Small intestine (tissue), 4 donors: ENCODE results near the gene F13B. TPM values are rescaled to one million over a fixed set of nuclear protein-coding genes. Genes with fewer than 3 reads are reported as not detected.

Source experiments
- polyA plus RNA-seq, 4 donors: library from polyadenylated mRNA; stranded (reverse) in 3 of 4; unstranded in 1 of 4; fragments of 200-250 nt in 3 of 4; fragments of 120-200 nt in 1 of 4; gene quantifications; one replicate each; pipeline versions ENCODE4 v1.2.1 to v1.2.3, GENCODE V29; 2013
- donor health status: healthy with polysubstance abuse.
- donor health status: Bipolar disorder and iron deficiency.
- donor health status: healthy.

The F13B gene
- polyA plus RNA-seq, 4 donors, result 0.24 to 1.6 (median 1.0) TPM

Other genes with a start within 250 kb of the F13B start
- under 1 TPM in 1 of 4 donors, not detected in 3; 0.04 TPM for gene CFHR1, start 247.5 kb downstream of the F13B start, polyA plus RNA-seq
- gene CFHR4, start 179.2 kb downstream of the F13B start, polyA plus RNA-seq, result not detected
- not detected for gene CFHR2, start 123.5 kb downstream of the F13B start, polyA plus RNA-seq
- not detected for gene CFHR5, start 89.7 kb downstream of the F13B start, polyA plus RNA-seq
- 10 to 100 TPM in 1 of 4 donors, 1 to 10 TPM in 1, under 1 TPM in 2; 0.27 to 10.5 (median 4.0) TPM for gene ASPM, start 79.4 kb upstream of the F13B start, polyA plus RNA-seq
- 10 to 100 TPM in 1 of 4 donors, 1 to 10 TPM in 3; 1.1 to 17.4 (median 2.5) TPM for gene ZBTB41, start 134.0 kb upstream of the F13B start, polyA plus RNA-seq
- under 1 TPM in 2 of 4 donors, not detected in 2; 0.06 to 0.10 TPM for gene CRB1, start 201.0 kb upstream of the F13B start, polyA plus RNA-seq